H1 (cell line): ENCODE data around the gene MTG1. TPM values are rescaled to one million over a fixed set of nuclear protein-coding genes. Genes with fewer than 3 reads are reported as not detected.

ENCODE experiments used
- CBX5 ChIP-seq: fragments of 300-800, 300-1000 bp; sonication (generic); IDR thresholded peaks from 2 replicates; pipeline ENCODE4 v1.7.1; 2016; ENCODE audit warnings: antibody characterized with exemption, low read length, low read depth
- CEBPB ChIP-seq: IDR thresholded peaks from 2 replicates; pipeline ENCODE4 v1.6.1; 2012; ENCODE audit warnings: low read depth, low read length
- PHF8 ChIP-seq: fragments of 200-600 bp; sonication (generic); conservative IDR thresholded peaks from 2 replicates; pipeline ENCODE4 v1.7.1; 2012; ENCODE audit warnings: low read depth, mild to moderate bottlenecking, inconsistent platforms, low read length, moderate library complexity
- RXRA ChIP-seq: IDR thresholded peaks from 2 replicates; pipeline ENCODE4 v1.6.1; 2011; ENCODE audit warnings: low read depth, mild to moderate bottlenecking, low read length, moderate library complexity; ENCODE audit not compliant: insufficient read depth
- SP4 ChIP-seq: IDR thresholded peaks from 2 replicates; pipeline ENCODE4 v1.6.1; 2012; ENCODE audit warnings: low read length, inconsistent platforms
- polyA plus RNA-seq, 7 experiments: library from polyadenylated mRNA; depleted of rRNA in 3 of 7; stranded (reverse) in 5 of 7; unstranded in 2 of 7; fragments of >200 nt in 5 of 7; fragments of 200-250 nt in 2 of 7; gene quantifications; 1 replicate in 5 of 7; 2 replicates in 1 of 7; 4 replicates in 1 of 7; pipeline versions ENCODE4 v1.2.1 to v1.2.3, GENCODE V29; 2011 to 2013; ENCODE audit warnings: missing spikeins in 2 of 7, mixed read lengths in 2 of 7
- total RNA-seq: library from RNA; stranded (reverse); fragmentation: NEBNext Ultra II Directional; extraction: Animal tissue kit (Norgen Biotek cat#: 25700); gene quantifications from 2 replicates; pipeline ENCODE4 v1.2.1, GENCODE V29; 2021
- TF ChIP-seq, protein P1 (sequence below): fragments of 300-600 bp; sonication (generic); IDR thresholded peaks from 2 replicates; pipeline ENCODE4 v1.7.1; 2012; ENCODE audit warnings: low read length, moderate library complexity, mild to moderate bottlenecking, inconsistent platforms; ENCODE audit not compliant: insufficient replicate concordance
- TF ChIP-seq, protein P2 (sequence below): IDR thresholded peaks from 2 replicates; pipeline ENCODE4 v1.6.1; 2012; ENCODE audit warnings: inconsistent platforms

Gene MTG1
- total and polyA plus RNA-seq, 2 of the 8 experiments (the other 6 are each of a cell fraction or from before 2014, with no cell fraction given) = 56.6 to 81.6 TPM

DNA sequence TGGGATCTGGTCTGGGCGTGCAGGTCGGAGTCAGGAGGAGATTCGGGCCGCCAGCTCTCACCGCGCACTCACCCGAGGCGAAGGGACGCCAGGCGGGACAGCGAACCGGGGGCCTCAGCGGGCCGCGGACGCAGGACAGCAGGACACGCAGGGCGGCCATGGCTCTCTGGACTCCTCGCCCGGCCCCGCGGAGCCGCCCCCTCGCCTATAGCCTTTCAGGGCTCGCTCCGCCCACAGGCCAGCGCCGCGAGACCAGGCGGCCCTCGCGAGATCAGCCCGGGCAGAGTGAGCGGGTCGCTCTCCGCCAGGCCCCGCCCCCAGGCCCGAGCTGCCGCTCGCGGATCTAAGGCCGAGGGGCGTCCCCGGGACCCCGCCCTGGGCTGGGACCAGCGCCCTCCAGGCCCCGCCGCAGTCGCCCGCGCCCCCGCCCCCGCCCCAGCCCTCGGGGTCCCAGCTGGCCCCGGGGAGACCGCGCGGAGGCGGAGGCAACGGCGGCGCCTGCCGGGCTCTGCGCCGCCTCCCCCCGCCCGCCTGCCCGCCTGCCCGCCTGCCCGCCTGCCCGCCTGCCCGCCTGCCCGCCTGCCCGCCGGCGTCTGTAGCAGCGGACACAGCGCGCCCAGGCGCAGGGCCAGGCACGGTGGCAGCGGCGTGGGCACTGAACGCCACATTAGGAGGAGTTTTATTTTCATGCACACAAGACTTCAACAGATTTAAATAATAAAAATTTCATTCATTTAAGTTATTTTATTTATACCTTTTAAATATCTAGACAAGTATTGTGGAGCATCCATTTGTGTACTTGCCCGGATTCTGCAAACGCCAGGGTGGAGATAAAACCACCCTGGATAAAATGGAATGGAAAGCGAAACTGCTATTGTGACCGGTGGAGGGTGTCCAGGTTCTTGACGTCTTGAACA is 20.5 kb upstream of the MTG1 start, which contains the start of gene ECHS1 (continued):
- TF ChIP-seq, protein P1, sequence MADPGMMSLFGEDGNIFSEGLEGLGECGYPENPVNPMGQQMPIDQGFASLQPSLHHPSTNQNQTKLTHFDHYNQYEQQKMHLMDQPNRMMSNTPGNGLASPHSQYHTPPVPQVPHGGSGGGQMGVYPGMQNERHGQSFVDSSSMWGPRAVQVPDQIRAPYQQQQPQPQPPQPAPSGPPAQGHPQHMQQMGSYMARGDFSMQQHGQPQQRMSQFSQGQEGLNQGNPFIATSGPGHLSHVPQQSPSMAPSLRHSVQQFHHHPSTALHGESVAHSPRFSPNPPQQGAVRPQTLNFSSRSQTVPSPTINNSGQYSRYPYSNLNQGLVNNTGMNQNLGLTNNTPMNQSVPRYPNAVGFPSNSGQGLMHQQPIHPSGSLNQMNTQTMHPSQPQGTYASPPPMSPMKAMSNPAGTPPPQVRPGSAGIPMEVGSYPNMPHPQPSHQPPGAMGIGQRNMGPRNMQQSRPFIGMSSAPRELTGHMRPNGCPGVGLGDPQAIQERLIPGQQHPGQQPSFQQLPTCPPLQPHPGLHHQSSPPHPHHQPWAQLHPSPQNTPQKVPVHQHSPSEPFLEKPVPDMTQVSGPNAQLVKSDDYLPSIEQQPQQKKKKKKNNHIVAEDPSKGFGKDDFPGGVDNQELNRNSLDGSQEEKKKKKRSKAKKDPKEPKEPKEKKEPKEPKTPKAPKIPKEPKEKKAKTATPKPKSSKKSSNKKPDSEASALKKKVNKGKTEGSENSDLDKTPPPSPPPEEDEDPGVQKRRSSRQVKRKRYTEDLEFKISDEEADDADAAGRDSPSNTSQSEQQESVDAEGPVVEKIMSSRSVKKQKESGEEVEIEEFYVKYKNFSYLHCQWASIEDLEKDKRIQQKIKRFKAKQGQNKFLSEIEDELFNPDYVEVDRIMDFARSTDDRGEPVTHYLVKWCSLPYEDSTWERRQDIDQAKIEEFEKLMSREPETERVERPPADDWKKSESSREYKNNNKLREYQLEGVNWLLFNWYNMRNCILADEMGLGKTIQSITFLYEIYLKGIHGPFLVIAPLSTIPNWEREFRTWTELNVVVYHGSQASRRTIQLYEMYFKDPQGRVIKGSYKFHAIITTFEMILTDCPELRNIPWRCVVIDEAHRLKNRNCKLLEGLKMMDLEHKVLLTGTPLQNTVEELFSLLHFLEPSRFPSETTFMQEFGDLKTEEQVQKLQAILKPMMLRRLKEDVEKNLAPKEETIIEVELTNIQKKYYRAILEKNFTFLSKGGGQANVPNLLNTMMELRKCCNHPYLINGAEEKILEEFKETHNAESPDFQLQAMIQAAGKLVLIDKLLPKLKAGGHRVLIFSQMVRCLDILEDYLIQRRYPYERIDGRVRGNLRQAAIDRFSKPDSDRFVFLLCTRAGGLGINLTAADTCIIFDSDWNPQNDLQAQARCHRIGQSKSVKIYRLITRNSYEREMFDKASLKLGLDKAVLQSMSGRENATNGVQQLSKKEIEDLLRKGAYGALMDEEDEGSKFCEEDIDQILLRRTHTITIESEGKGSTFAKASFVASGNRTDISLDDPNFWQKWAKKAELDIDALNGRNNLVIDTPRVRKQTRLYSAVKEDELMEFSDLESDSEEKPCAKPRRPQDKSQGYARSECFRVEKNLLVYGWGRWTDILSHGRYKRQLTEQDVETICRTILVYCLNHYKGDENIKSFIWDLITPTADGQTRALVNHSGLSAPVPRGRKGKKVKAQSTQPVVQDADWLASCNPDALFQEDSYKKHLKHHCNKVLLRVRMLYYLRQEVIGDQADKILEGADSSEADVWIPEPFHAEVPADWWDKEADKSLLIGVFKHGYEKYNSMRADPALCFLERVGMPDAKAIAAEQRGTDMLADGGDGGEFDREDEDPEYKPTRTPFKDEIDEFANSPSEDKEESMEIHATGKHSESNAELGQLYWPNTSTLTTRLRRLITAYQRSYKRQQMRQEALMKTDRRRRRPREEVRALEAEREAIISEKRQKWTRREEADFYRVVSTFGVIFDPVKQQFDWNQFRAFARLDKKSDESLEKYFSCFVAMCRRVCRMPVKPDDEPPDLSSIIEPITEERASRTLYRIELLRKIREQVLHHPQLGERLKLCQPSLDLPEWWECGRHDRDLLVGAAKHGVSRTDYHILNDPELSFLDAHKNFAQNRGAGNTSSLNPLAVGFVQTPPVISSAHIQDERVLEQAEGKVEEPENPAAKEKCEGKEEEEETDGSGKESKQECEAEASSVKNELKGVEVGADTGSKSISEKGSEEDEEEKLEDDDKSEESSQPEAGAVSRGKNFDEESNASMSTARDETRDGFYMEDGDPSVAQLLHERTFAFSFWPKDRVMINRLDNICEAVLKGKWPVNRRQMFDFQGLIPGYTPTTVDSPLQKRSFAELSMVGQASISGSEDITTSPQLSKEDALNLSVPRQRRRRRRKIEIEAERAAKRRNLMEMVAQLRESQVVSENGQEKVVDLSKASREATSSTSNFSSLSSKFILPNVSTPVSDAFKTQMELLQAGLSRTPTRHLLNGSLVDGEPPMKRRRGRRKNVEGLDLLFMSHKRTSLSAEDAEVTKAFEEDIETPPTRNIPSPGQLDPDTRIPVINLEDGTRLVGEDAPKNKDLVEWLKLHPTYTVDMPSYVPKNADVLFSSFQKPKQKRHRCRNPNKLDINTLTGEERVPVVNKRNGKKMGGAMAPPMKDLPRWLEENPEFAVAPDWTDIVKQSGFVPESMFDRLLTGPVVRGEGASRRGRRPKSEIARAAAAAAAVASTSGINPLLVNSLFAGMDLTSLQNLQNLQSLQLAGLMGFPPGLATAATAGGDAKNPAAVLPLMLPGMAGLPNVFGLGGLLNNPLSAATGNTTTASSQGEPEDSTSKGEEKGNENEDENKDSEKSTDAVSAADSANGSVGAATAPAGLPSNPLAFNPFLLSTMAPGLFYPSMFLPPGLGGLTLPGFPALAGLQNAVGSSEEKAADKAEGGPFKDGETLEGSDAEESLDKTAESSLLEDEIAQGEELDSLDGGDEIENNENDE = no peak
- TF ChIP-seq, protein P2, sequence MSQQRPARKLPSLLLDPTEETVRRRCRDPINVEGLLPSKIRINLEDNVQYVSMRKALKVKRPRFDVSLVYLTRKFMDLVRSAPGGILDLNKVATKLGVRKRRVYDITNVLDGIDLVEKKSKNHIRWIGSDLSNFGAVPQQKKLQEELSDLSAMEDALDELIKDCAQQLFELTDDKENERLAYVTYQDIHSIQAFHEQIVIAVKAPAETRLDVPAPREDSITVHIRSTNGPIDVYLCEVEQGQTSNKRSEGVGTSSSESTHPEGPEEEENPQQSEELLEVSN = no peak; the same call in 1 of the 2 replicates
- no peak for TF ChIP-seq CEBPB
- no peak for TF ChIP-seq SP4
- no peak for TF ChIP-seq RXRA
- no peak for TF ChIP-seq CBX5
- peak; percentile 86 for TF ChIP-seq PHF8
